HEK293 (cell line): Measurements from ENCODE around the gene COL25A1.

Source experiments
- CTCF ChIA-PET: fragments of 350-600 bp; formaldehyde crosslinking; extraction: SDS; loops from one replicate; lab custom pipeline; 2021; ENCODE audit warnings: antibody characterized with exemption; lab: Yijun Ruan, JAX
- POLR2A ChIA-PET: fragments of 300-600 bp; formaldehyde crosslinking; extraction: SDS; loops from one replicate; lab custom pipeline; 2020; ENCODE audit warnings: antibody characterized with exemption, inconsistent platforms; lab: Yijun Ruan, JAX
- H3K27ac ChIP-seq: fragments of 200-500 bp; sonication (Bioruptor generic); 2 replicates; pipeline ENCODE4 v1.5.1; 2014; ENCODE audit warnings: low read depth, low read length, control low read depth, inconsistent platforms; ENCODE audit errors: extremely low read depth
- H3K36me3 ChIP-seq, 2 experiments: fragments of 200-500 bp in 1 of 2; sonication (Bioruptor generic) in 1 of 2; 1 replicate in 1 of 2; 2 replicates in 1 of 2; pipeline ENCODE4 v1.5.1; 2014 to 2017; ENCODE audit warnings: inconsistent platforms in 2 of 2, low read length in 2 of 2; ENCODE audit not compliant: control insufficient read depth in 2 of 2, insufficient read depth in 1 of 2
- H3K4me1 ChIP-seq: fragments of 200-500 bp; sonication (Bioruptor generic); 2 replicates; pipeline ENCODE4 v1.5.1; 2014; ENCODE audit warnings: mild to moderate bottlenecking, low read length, inconsistent platforms; ENCODE audit not compliant: control insufficient read depth, insufficient read depth
- H3K4me3 ChIP-seq: 2 replicates; pipeline ENCODE4 v1.5.1; 2011; ENCODE audit warnings: low read depth, mild to moderate bottlenecking, control low read depth, low read length, moderate library complexity
- H3K9me3 ChIP-seq: fragments of 200-500 bp; sonication (Bioruptor generic); 2 replicates; pipeline ENCODE4 v1.5.1; 2014; ENCODE audit warnings: low read depth, low read length, inconsistent platforms; ENCODE audit not compliant: control insufficient read depth, insufficient read depth
- GLIS1 ChIP-seq: fragments of 450-650 bp; formaldehyde crosslinking; IDR thresholded peaks from 2 replicates; pipeline ENCODE4 v1.5.1; 2016; ENCODE audit warnings: missing biosample characterization, missing genetic modification characterization
- HOXA7 ChIP-seq: sonication (generic); formaldehyde crosslinking; IDR thresholded peaks from 2 replicates; pipeline ENCODE4 v1.8.1; 2022; ENCODE audit warnings: missing genetic modification reagents, borderline replicate concordance
- IKZF3 ChIP-seq: fragments of 450-650 bp; IDR thresholded peaks from 2 replicates; pipeline ENCODE4 v1.5.0; 2018; ENCODE audit warnings: missing biosample characterization, mild to moderate bottlenecking, missing genetic modification characterization, moderate library complexity
- OVOL3 ChIP-seq: fragments of 450-650 bp; formaldehyde crosslinking; IDR thresholded peaks from 2 replicates; pipeline ENCODE4 v1.5.1; 2016; ENCODE audit warnings: missing biosample characterization, missing genetic modification characterization
- PRDM4 ChIP-seq: fragments of 450-650 bp; formaldehyde crosslinking; IDR thresholded peaks from 2 replicates; pipeline ENCODE4 v1.5.1; 2017; ENCODE audit warnings: missing biosample characterization, missing genetic modification characterization
- SP7 ChIP-seq: fragments of 450-650 bp; formaldehyde crosslinking; IDR thresholded peaks from 2 replicates; pipeline ENCODE4 v1.5.1; 2016; ENCODE audit warnings: missing biosample characterization, missing genetic modification characterization
- TCF7L2 ChIP-seq: IDR thresholded peaks from 2 replicates; pipeline ENCODE4 v1.6.1; 2011; ENCODE audit warnings: low read depth, mild to moderate bottlenecking, inconsistent platforms, low read length, moderate library complexity, borderline replicate concordance
- WT1 ChIP-seq: fragments of 450-650 bp; formaldehyde crosslinking; IDR thresholded peaks from 2 replicates; pipeline ENCODE4 v1.5.1; 2016; ENCODE audit warnings: missing biosample characterization, missing genetic modification characterization
- ZBTB17 ChIP-seq: fragments of 450-650 bp; formaldehyde crosslinking; IDR thresholded peaks from 2 replicates; pipeline ENCODE4 v1.5.1; 2016; ENCODE audit warnings: missing biosample characterization, missing genetic modification characterization
- ZBTB44 ChIP-seq: fragments of 450-650 bp; IDR thresholded peaks from 2 replicates; pipeline ENCODE4 v1.5.1; 2018; ENCODE audit warnings: missing biosample characterization, mild to moderate bottlenecking, missing genetic modification characterization
- ZEB2 ChIP-seq: fragments of 450-650 bp; formaldehyde crosslinking; IDR thresholded peaks from 2 replicates; pipeline ENCODE4 v1.5.1; 2016; ENCODE audit warnings: missing biosample characterization, missing genetic modification characterization
- ZNF138 ChIP-seq: fragments of 450-650 bp; formaldehyde crosslinking; IDR thresholded peaks from 2 replicates; pipeline ENCODE4 v1.5.1; 2016; ENCODE audit warnings: missing biosample characterization, missing genetic modification characterization, borderline replicate concordance
- ZNF239 ChIP-seq: fragments of 450-650 bp; formaldehyde crosslinking; IDR thresholded peaks from 2 replicates; pipeline ENCODE4 v1.5.1; 2016; ENCODE audit warnings: missing biosample characterization, missing genetic modification characterization
- ZNF24 ChIP-seq: fragments of 450-650 bp; formaldehyde crosslinking; IDR thresholded peaks from 2 replicates; pipeline ENCODE4 v1.5.1; 2016; ENCODE audit warnings: missing biosample characterization, missing genetic modification characterization
- ZNF274 ChIP-seq, 2 experiments: fragments of 200-500 bp in 1 of 2; fragments of 450-650 bp in 1 of 2; sonication (Bioruptor generic) in 1 of 2; formaldehyde crosslinking in 1 of 2; IDR thresholded peaks; 2 replicates each; pipeline versions ENCODE4 v1.5.1 to v1.6.1; 2014 to 2016; ENCODE audit warnings: borderline replicate concordance in 1 of 2, inconsistent platforms in 1 of 2, low read length in 1 of 2, missing biosample characterization in 1 of 2, missing genetic modification characterization in 1 of 2
- ZNF280D ChIP-seq: fragments of 450-650 bp; formaldehyde crosslinking; IDR thresholded peaks from 2 replicates; pipeline ENCODE4 v1.5.1; 2016; ENCODE audit warnings: missing biosample characterization, missing genetic modification characterization
- ZNF518A ChIP-seq: fragments of 450-650 bp; formaldehyde crosslinking; conservative IDR thresholded peaks from 2 replicates; pipeline ENCODE4 v1.5.1; 2016; ENCODE audit warnings: low read depth, missing biosample characterization, missing genetic modification characterization
- ZNF596 ChIP-seq: fragments of 450-650 bp; IDR thresholded peaks from 2 replicates; pipeline ENCODE4 v1.5.0; 2018; ENCODE audit warnings: missing biosample characterization, mild to moderate bottlenecking, missing genetic modification characterization, moderate library complexity
- ZNF610 ChIP-seq: fragments of 450-650 bp; formaldehyde crosslinking; IDR thresholded peaks from 2 replicates; pipeline ENCODE4 v1.5.1; 2016; ENCODE audit warnings: missing biosample characterization, missing genetic modification characterization, borderline replicate concordance
- ZNF626 ChIP-seq: fragments of 450-650 bp; sonication (Bioruptor Pico); formaldehyde crosslinking; IDR thresholded peaks from 2 replicates; pipeline ENCODE4 v1.5.1; 2018; ENCODE audit warnings: missing biosample characterization, missing genetic modification characterization, inconsistent platforms
- ZNF843 ChIP-seq: fragments of 450-650 bp; formaldehyde crosslinking; IDR thresholded peaks from 2 replicates; pipeline ENCODE4 v1.5.1; 2016; ENCODE audit warnings: missing biosample characterization, missing genetic modification characterization
- ZSCAN30 ChIP-seq: fragments of 450-650 bp; IDR thresholded peaks from 2 replicates; pipeline ENCODE4 v1.5.1; 2018; ENCODE audit warnings: missing biosample characterization, mild to moderate bottlenecking, missing genetic modification characterization, moderate library complexity

The COL25A1 gene

GRCh38 chr4:108982402-108983185 is 319.9 kb downstream of the COL25A1 start:
- H3K9me3 ChIP-seq = no peaks in the 10 kb centered on the region
- peak overlapping the region; percentile 61 for H3K27ac ChIP-seq
- CTCF ChIA-PET = no interaction called here
- POLR2A ChIA-PET = no interaction called here
- H3K4me3 ChIP-seq = no peak overlapping the region
- H3K36me3 ChIP-seq = no peaks in the 10 kb centered on the region
- H3K4me1 ChIP-seq = 0 out of 2 replicates have a peak, but pooled peaks cover 3% of the 10 kb centered on the region
- TF ChIP-seq ZBTB17 (tag by site-specific recombination) = 0 out of 2 replicates have a peak, but pooled peaks have one; percentile 22
- TF ChIP-seq ZNF596 (tag by site-specific recombination) = peak; percentile 73
- peak; percentile 98 for TF ChIP-seq ZNF610
- TF ChIP-seq ZNF138 (tag by site-specific recombination) = no peak
- TF ChIP-seq ZNF24 (tag by site-specific recombination) = peak; percentile 42; the same call in 1 of the 2 replicates
- TF ChIP-seq WT1 = peak; percentile 89
- peak; percentile 79; the same call in 1 of the 2 replicates for TF ChIP-seq TCF7L2
- 0 out of 2 replicates have a peak, but pooled peaks have one; percentile 38 for TF ChIP-seq ZEB2 (tag by site-specific recombination)
- no peak for TF ChIP-seq ZNF626 (tag by site-specific recombination)
- no peak for TF ChIP-seq ZNF239 (tag by site-specific recombination)
- 0 out of 2 replicates have a peak, but pooled peaks have one; percentile 9 for TF ChIP-seq GLIS1 (tag by site-specific recombination)
- TF ChIP-seq ZNF518A (tag by site-specific recombination) = 0 out of 2 replicates have a peak, but pooled peaks have one; percentile 21
- TF ChIP-seq IKZF3 (tag by site-specific recombination) = peak; percentile 47
- peak; percentile 64; the same call in 1 of the 2 replicates for TF ChIP-seq PRDM4
- TF ChIP-seq OVOL3 (tag by site-specific recombination) = peak; percentile 69; the same call in 1 of the 2 replicates
- TF ChIP-seq ZBTB44 (tag by site-specific recombination) = peak; percentile 84
- TF ChIP-seq SP7 (tag by site-specific recombination) = peak; percentile 73
- no peak for TF ChIP-seq HOXA7 (CRISPR knock-in tag)
- TF ChIP-seq ZNF843 = peak; percentile 93
- no peak for TF ChIP-seq ZNF274 (IDR thresholded peaks at IDR 0.05; ENCODE audit: low read length)
- no peak for TF ChIP-seq ZNF274 (tag by site-specific recombination; IDR thresholded peaks at IDR 0.05; ENCODE audit: borderline replicate concordance)
- TF ChIP-seq ZSCAN30 = peak; percentile 75; the same call in 1 of the 2 replicates
- TF ChIP-seq ZNF280D (tag by site-specific recombination) = no peak
